HPDE6-E6E7 (cell line): Measurements from ENCODE around the gene TAS1R2.
A peak's percentile ranks its signal among the peaks of the same experiment; 100 is the strongest.

Experiments
- DNase-seq: peaks from one replicate; pipeline ENCODE4 v3.0.0; 2011; ENCODE audit warnings: missing footprints; ENCODE audit errors: extremely low spot score

TAS1R2 gene

DNA sequence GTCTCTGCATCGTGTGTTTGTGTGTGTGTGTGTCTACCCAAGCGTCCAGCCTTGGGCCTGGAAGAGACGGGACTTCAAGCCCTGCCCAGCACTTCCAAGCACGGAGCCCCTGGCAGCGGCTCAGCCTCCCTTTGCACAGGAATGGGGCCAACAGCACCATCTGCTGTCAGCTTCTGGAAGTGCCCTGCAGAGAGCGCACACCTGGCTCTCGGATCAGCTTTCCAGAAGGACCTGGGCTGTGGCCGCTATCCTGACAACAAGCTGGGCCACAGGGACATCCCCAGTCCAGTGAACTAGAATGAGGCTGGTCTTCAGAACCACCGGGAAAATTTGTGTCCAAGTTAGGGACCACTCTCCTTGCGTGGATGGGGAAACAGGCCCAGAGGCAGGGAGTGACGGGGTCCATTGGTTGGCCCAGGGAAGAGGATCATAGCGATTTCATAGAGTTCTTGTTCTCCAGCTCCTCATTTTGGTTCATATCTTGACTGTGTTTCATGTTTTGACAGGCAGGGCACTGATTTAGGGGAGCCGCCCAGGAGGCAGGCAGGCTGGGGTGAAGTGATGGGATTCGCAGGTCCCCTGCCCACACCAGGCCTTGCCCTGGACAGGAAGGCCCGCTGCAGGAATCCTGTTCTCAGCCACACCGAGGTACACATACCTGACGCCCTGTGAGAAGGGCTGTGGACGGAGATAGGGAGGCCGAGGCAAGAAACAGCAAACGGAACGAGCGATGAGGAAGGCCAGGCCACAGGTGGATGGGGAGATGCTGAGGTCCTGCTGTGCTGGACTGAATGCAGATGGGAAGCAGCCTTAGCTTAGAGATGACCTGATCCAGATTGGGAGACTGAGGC lies 38.4 kb downstream of the TAS1R2 start:
- DNase-seq, result peak; percentile 76

DNA sequence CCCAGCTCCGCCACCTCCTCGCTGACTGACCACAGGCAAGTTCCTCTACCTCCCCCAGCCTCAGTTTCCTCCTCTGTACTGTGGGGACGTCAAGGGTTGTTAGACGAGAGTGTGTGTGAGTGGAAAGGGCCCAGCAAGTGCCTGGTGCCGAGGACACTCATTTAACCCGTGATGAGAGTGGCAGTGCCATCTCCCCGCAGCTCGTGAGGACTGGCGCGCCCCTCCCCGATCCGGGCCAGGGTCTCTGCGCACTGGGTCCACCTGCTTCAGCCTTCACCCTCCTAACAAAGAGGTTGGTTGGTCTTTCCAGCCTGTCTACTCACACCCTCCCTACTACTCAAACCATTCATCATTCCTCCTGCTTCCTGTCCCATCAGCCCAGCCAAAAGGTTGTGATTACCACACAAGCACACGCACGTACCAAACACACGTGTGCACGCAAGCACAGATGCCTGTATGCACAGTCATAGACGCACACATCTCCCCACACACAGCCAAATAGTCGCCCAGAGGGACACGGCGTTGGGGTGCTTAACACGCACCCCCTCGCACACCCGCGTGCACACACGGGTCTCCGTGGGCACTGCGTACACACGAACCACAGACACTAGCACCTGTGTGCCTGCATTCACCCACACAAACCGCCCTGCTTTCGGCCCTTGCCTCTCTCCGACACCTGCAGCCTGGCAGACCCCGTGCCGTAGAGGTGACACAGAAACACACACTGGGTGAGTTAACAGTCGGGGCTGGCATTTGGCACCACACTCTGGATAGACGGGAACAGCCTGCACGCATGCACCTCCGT lies 39.3 kb downstream of the TAS1R2 start:
- DNase-seq, result no peak

- no peak for DNase-seq
These were observed 40.3 kb downstream of the TAS1R2 start for GRCh38 chr1:18819203-18819602.

- DNase-seq, result no peak
These were observed 41.5 kb downstream of the TAS1R2 start for GRCh38 chr1:18817795-18818435.

DNA sequence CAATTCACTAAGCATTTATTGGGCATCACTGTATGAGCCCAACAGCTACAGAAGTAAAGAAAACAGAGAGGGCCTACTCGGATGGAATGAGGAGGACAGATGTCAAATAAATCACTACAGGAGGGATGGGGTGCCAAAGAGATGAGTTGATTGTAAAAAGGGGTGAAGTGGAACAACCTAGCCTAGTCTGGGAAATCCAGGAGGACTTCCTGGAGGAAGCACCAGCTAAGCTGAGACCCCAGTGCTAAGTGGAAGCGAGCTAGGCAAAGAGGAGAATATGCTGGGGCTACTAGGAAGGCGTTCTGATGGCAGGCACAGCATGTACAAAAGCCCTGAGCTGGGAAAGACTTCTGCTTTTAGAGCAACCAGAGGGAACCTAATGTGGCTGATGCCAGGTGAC lies 42.1 kb downstream of the TAS1R2 start:
- DNase-seq, result no peak

- DNase-seq, result no peak
These were observed 42.7 kb downstream of the TAS1R2 start for GRCh38 chr1:18816808-18817207.

GRCh38 chr1:18814874-18815531 lies 44.5 kb downstream of the TAS1R2 start:
- no peak for DNase-seq

DNA sequence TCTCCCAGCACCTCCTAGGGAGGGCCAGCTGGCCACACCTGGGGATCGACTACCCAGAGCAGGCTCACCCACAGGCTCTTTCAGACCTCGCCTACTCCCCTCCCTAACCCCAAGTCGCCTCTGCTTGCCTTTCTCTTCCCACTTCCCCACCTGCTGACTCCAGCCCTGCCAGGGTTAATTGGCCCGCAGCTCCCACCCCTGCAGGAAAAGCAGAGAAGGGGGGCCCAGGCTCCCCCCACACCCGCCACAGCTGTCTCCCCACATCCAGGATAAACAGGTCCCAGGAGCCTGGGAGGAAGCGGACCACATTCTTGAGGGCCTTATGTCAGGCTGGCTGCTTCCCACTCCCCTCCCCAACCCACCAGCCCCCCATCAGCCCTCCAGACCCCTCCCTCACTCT lies 45.0 kb downstream of the TAS1R2 start:
- DNase-seq, result no peak

DNA sequence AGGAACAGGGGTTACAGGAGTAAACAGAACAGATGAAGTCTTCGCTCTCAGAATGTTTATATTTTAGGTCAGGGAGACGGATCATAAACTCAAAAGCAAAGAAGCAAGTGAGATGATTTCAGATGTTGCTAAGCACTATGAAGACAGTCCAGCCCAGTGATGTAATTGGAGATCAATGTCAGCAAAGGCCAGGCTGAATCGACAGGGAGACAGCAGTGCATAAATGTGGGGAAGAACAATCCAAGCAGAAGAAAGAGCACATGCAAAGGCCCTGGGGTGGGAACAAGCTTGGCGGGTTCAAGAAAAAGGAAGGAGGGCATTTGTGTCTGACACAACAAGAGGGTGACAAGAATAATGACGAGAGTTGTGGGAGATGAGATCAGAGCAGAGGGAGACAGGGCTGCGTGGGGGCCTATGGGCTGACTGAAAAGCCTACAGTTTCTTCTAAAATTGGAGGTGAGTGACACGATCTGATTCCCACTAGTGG lies 47.0 kb downstream of the TAS1R2 start:
- DNase-seq, result no peak

GRCh38 chr1:18811733-18812452 lies 47.6 kb downstream of the TAS1R2 start:
- DNase-seq, result no peak

- DNase-seq, result no peak
These were observed 49.2 kb downstream of the TAS1R2 start for GRCh38 chr1:18809953-18810899.

GRCh38 chr1:18808550-18808949 lies 50.9 kb downstream of the TAS1R2 start:
- DNase-seq, result no peak

DNA sequence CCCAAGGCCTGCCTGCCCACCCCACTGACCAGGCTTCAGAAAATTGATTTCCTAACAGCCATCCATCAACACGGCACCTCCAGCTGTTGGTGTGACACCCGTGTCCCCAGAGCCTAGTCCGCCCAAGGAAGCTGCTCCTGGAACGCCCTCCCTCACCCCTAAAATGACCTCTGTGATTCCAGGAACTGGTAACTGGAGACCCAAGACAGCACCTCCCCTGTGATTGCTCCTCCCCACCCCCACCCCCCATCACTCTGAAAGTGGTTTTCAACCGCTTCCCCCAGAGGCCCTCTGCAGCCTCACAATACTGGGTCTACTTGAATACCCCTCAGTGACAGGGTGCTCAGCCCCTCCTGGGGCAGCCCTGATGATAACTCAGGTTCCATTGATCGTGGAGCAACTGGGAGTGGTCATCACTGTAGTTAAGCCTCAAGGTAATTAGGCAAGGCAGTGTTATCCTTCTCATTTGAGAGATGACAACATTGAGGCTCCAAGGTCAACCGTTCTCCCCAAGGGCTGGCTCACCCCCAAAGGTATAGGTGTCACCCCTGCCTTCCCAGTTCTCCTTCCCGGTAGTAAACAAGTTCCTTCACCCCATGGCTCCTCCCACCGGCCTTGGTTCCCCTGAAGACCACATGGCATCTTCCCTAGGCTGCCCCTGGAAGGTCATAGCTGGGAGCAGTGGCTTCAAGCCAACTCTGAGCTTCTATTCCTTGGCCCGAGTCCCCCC lies 52.0 kb downstream of the TAS1R2 start:
- no peak for DNase-seq

- no peak for DNase-seq
These were observed 53.3 kb downstream of the TAS1R2 start for GRCh38 chr1:18805925-18806849.

GRCh38 chr1:18805150-18805879 lies 54.1 kb downstream of the TAS1R2 start:
- no peak for DNase-seq

GRCh38 chr1:18803851-18804250 lies 55.6 kb downstream of the TAS1R2 start:
- no peak for DNase-seq

DNA sequence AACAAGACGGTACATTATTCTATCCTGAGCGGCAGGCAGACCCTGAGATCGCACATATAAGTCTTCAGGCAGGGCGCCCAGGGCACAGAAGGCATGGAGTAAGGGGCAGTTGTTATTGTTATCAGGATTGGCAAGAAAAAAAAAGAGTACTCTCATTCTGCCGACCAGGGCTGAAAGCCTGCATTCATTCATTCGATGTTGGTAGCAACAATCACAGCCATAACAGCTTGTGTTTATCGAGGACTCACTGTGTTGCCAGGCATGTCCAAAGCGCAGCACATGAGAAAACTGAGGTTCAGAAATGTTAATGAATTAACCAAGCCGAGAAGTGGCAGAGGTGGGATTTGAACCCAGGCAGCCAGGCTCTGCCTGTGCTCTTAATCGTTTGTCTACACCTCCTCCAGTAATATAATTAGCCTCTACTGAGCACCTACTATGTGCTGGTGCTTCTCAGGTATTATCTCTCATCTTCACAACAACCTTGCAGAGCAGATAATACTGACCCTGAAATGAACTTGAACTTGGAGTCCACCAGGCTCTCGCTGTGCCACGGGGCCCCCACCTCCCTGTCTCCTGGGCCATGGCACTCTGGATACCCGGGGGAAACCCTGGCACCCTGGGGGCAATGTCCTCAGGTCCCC lies 56.2 kb downstream of the TAS1R2 start:
- no peak for DNase-seq
